GM12878 (cell line): Measurements from ENCODE around the gene NOP53. TPM values are rescaled to one million over a fixed set of nuclear protein-coding genes. Genes with fewer than 3 reads are reported as not detected.

ENCODE experiments used
- ATAC-seq: fragments of 200-7000 bp; cut with Tn5 transposase; 3 replicates; pipeline ENCODE4 v1.9.1; 2020; ENCODE audit warnings: mild to moderate bottlenecking, moderate library complexity
- BruUV-seq: library from RNA; stranded (reverse); fragments of 400-500 nt; replicated peaks from 2 replicates; lab custom pipeline; 2021; lab: Mats Ljungman, UMichigan
- CTCF ChIA-PET: fragments of 300-600 bp; sonication (Branson Sonifier 250); formaldehyde crosslinking; extraction: SDS; loops from one replicate; lab custom pipeline; 2021; ENCODE audit warnings: inconsistent platforms; lab: Yijun Ruan, JAX
- POLR2A ChIA-PET: fragments of 350-600 bp; formaldehyde crosslinking; extraction: SDS; loops from one replicate; lab custom pipeline; 2021; ENCODE audit warnings: inconsistent platforms; lab: Charles Lee
- RAD21 ChIA-PET: fragments of 300-600 bp; sonication (Branson Sonifier 250); formaldehyde crosslinking; loops from one replicate; lab custom pipeline; 2023; ENCODE audit warnings: antibody characterized with exemption; ENCODE audit not compliant: unreplicated experiment; lab: Charles Lee
- SMC1A ChIA-PET: fragments of 300-600 bp; sonication (Branson Sonifier 250); formaldehyde crosslinking; loops from one replicate; lab custom pipeline; 2023; ENCODE audit not compliant: unreplicated experiment, uncharacterized antibody; lab: Charles Lee
- DNase-seq: peaks from one replicate; pipeline ENCODE4 v3.0.0-alpha.2; 2011; ENCODE audit warnings: low read depth, low spot score
- FAIRE-seq: peaks from 3 replicates; lab custom pipeline; 2011; peaks lifted over from hg19 to GRCh38; lab: Jason Lieb, UNC
- H2AFZ ChIP-seq: 2 replicates; pipeline ENCODE4 v1.6.0; 2011; ENCODE audit warnings: low read depth, low read length, control low read depth; ENCODE audit not compliant: control insufficient read depth
- H3K27ac ChIP-seq: 2 replicates; pipeline ENCODE4 v1.5.1; 2011; ENCODE audit warnings: control low read depth; ENCODE audit not compliant: control insufficient read depth, insufficient read depth
- H3K27me3 ChIP-seq, 2 experiments: replicated peaks in 1 of 2; 2 replicates each; pipeline versions ENCODE4 v1.6.0 to v1.6.1; 2011; ENCODE audit warnings: low read length in 1 of 2; ENCODE audit not compliant: control insufficient read depth in 2 of 2, insufficient read depth in 2 of 2
- H3K36me3 ChIP-seq, 2 experiments: 2 replicates each; pipeline ENCODE4 v1.5.1; 2011; ENCODE audit warnings: low read length in 1 of 2; ENCODE audit not compliant: control insufficient read depth in 2 of 2, insufficient read depth in 2 of 2
- H3K4me1 ChIP-seq: 2 replicates; pipeline ENCODE4 v1.6.1; 2011; ENCODE audit warnings: mild to moderate bottlenecking, low read length, moderate library complexity, mixed read lengths; ENCODE audit not compliant: control insufficient read depth, insufficient read depth
- H3K4me2 ChIP-seq: 2 replicates; pipeline ENCODE4 v1.6.0; 2011; ENCODE audit warnings: control low read depth; ENCODE audit not compliant: control insufficient read depth, insufficient read depth
- H3K4me3 ChIP-seq: fragments of 200-600 bp; sonication (generic); 2 replicates; pipeline ENCODE4 v1.5.1; 2016
- H3K79me2 ChIP-seq: 2 replicates; pipeline ENCODE4 v1.6.0; 2011; ENCODE audit warnings: low read length; ENCODE audit not compliant: control insufficient read depth, insufficient read depth
- H3K9ac ChIP-seq: 2 replicates; pipeline ENCODE4 v1.8.0; 2011; ENCODE audit warnings: low read length, control low read depth, mixed read lengths; ENCODE audit not compliant: control insufficient read depth, insufficient read depth
- H3K9me3 ChIP-seq: replicated peaks from 3 replicates; pipeline ENCODE4 v1.5.1; 2011; ENCODE audit warnings: mild to moderate bottlenecking, low read length; ENCODE audit not compliant: control insufficient read depth, insufficient read depth
- H4K20me1 ChIP-seq: 2 replicates; pipeline ENCODE4 v1.6.0; 2011; ENCODE audit not compliant: control insufficient read depth, insufficient read depth
- KAT2A ChIP-seq: conservative IDR thresholded peaks from 2 replicates; pipeline ENCODE4 v1.6.1; 2011; ENCODE audit warnings: low read depth, low read length; ENCODE audit not compliant: control insufficient read depth
- PRDM15 ChIP-seq: fragments of 450-650 bp; formaldehyde crosslinking; IDR thresholded peaks from 2 replicates; pipeline ENCODE4 v1.4.0; 2020; ENCODE audit warnings: mild to moderate bottlenecking, moderate library complexity
- WGBS: methylation state at CpG from one replicate; pipeline ENCODE4 v1.1.6; 2016; ENCODE audit warnings: low lambda C conversion rate; ENCODE audit not compliant: insufficient replicate concordance, insufficient coverage; ENCODE audit errors: missing lambda C conversion rate; 5-methylcytosine and 5-hydroxymethylcytosine counted together
- in situ Hi-C: fragments of 300-500 bp; cut with MboI; formaldehyde crosslinking; loops from 9 replicates; pipeline ENCODE4 v1.14.3; 2018; ENCODE audit warnings: mixed read lengths
- intact Hi-C: fragments of 100-400 bp; cut with micrococcal nuclease; formaldehyde crosslinking; loops from one replicate; pipeline ENCODE4 v1.14.2; 2022; ENCODE audit not compliant: unreplicated experiment
- polyA plus RNA-seq, 11 experiments: library from polyadenylated mRNA; depleted of rRNA in 4 of 11; unstranded in 6 of 11; stranded (reverse) in 5 of 11; fragments of >200 nt; fragmentation: Nextera tagmentation in 4 of 11; fragmentation: Illumina TruSeq in 1 of 11; extraction: Ambion mirVana in 4 of 11; extraction: Trizol in 1 of 11; gene quantifications; 1 replicate in 1 of 11; 2 replicates in 10 of 11; pipeline versions ENCODE4 v1.2.1 to v1.2.3, GENCODE V29; 2011 to 2016; ENCODE audit warnings: inconsistent platforms in 2 of 11, missing spikeins in 2 of 11, low read depth in 1 of 11
- total RNA-seq, 4 experiments: library from RNA; depleted of rRNA in 3 of 4; stranded (reverse); fragments of >200 nt in 3 of 4; fragmentation: Illumina TruSeq in 1 of 4; extraction: Trizol in 1 of 4; gene quantifications; 2 replicates each; pipeline versions ENCODE4 v1.2.1 to v1.2.3, GENCODE V29; 2013 to 2021

The NOP53 gene
- total and polyA plus RNA-seq, 10 of the 15 experiments (the other 5 are each of a cell fraction or from before 2014, with no cell fraction given) = 6.0 to 386 (median 167) TPM

- TF ChIP-seq PRDM15 = no peak
These were observed 22.0 kb downstream of the NOP53 start (continued) for GRCh38 chr19:47767349-47767748.

- in situ Hi-C loops = no loop called here
- H3K36me3 ChIP-seq = no peaks in the 10 kb centered on the region
- H3K27ac ChIP-seq = no peak overlapping the region
- RAD21 ChIA-PET = no interaction called here
- DNase-seq = no peak
- SMC1A ChIA-PET = interaction anchor here (2.4 kb wide), 1 partner anchor 19 kb away, joined by 5 read pairs; no protein-coding TSS in a partner anchor
- H3K79me2 ChIP-seq = no peaks in the 10 kb centered on the region
- H4K20me1 ChIP-seq = no peaks in the 10 kb centered on the region
- BruUV-seq = no TSS peak
- no peak overlapping the region for H3K9ac ChIP-seq
- POLR2A ChIA-PET = no interaction called here
- no peak for TF ChIP-seq KAT2A
- 31% methylated on average over 2 of the region's 2 CpGs for WGBS
- intact Hi-C loops = no loop called here
- H3K4me2 ChIP-seq = no peak overlapping the region
- no peak for ATAC-seq
- no peaks in the 10 kb centered on the region for H3K27me3 ChIP-seq
- H3K4me3 ChIP-seq = no peak overlapping the region
- H3K4me1 ChIP-seq = no peaks in the 10 kb centered on the region
- CTCF ChIA-PET = interaction anchor here (1.7 to 6.3 kb wide), 3 partner anchors 20 to 24 kb away, joined by 4 to 75 read pairs (median 10); partner anchors contain the start of gene NOP53
- no peaks in the 10 kb centered on the region for H3K9me3 ChIP-seq
- FAIRE-seq = peak; percentile 41
- H2AFZ ChIP-seq = no peak overlapping the region
These were observed 23.3 kb downstream of the NOP53 start for GRCh38 chr19:47768604-47769003.
